ENCODE data around the gene RAB3D.

The RAB3D gene

GRCh38 chr19:11286312-11286974 is 53.0 kb downstream of the RAB3D start:
- Mint-ChIP-seq H3K27ac (no peak overlapping the region), H3K4me3 (no peak overlapping the region), H3K4me1 (ENCODE audit: low read depth) (no peaks in the 10 kb centered on the region), H3K9me3 (no peaks in the 10 kb centered on the region), H3K27me3 (ENCODE audit: low read depth) (peaks cover 54% of the 10 kb centered on the region), H3K36me3 (ENCODE audit: low read depth) (no peaks in the 10 kb centered on the region)
- no peak for DNase-seq (ENCODE audit: low spot score)

- Mint-ChIP-seq H3K4me3 (no peak overlapping the region), H3K4me1 (ENCODE audit: low read depth) (peaks cover 5% of the 10 kb centered on the region), H3K27ac (no peak overlapping the region), H3K36me3 (ENCODE audit: low read depth) (no peaks in the 10 kb centered on the region), H3K9me3 (no peaks in the 10 kb centered on the region), H3K27me3 (ENCODE audit: low read depth) (peaks cover 51% of the 10 kb centered on the region)
- DNase-seq (ENCODE audit: low spot score): no peak
These were observed 54.9 kb downstream of the RAB3D start for GRCh38 chr19:11284515-11284914.

GRCh38 chr19:11281356-11282049 is 58.0 kb downstream of the RAB3D start:
- Mint-ChIP-seq H3K4me3 (no peak overlapping the region), H3K9me3 (no peaks in the 10 kb centered on the region), H3K27me3 (ENCODE audit: low read depth) (peaks cover 56% of the 10 kb centered on the region), H3K4me1 (ENCODE audit: low read depth) (peaks cover 8% of the 10 kb centered on the region), H3K36me3 (ENCODE audit: low read depth) (no peaks in the 10 kb centered on the region), H3K27ac (no peak overlapping the region)
- no peak for DNase-seq (ENCODE audit: low spot score)

GRCh38 chr19:11279505-11280236 is 59.8 kb downstream of the RAB3D start:
- H3K9me3 Mint-ChIP-seq: no peaks in the 10 kb centered on the region
- peaks cover 64% of the 10 kb centered on the region for H3K27me3 Mint-ChIP-seq (ENCODE audit: low read depth)
- peak overlapping the region; percentile 48 for H3K27ac Mint-ChIP-seq
- DNase-seq (ENCODE audit: low spot score): peak; percentile 67
- H3K4me3 Mint-ChIP-seq: peak overlapping the region; percentile 31
- H3K36me3 Mint-ChIP-seq (ENCODE audit: low read depth): no peaks in the 10 kb centered on the region
- peaks cover 8% of the 10 kb centered on the region for H3K4me1 Mint-ChIP-seq (ENCODE audit: low read depth)

- Mint-ChIP-seq H3K27ac (no peak overlapping the region), H3K27me3 (ENCODE audit: low read depth) (peaks cover 67% of the 10 kb centered on the region), H3K9me3 (no peaks in the 10 kb centered on the region), H3K4me1 (ENCODE audit: low read depth) (peaks cover 8% of the 10 kb centered on the region), H3K4me3 (no peak overlapping the region), H3K36me3 (ENCODE audit: low read depth) (no peaks in the 10 kb centered on the region)
- DNase-seq (ENCODE audit: low spot score): no peak
These were observed 60.8 kb downstream of the RAB3D start for GRCh38 chr19:11278670-11279069.

GRCh38 chr19:11274533-11275086 is 64.8 kb downstream of the RAB3D start:
- Mint-ChIP-seq H3K27me3 (ENCODE audit: low read depth) (peaks cover 58% of the 10 kb centered on the region), H3K27ac (no peak overlapping the region), H3K36me3 (ENCODE audit: low read depth) (no peaks in the 10 kb centered on the region), H3K4me1 (ENCODE audit: low read depth) (peaks cover 4% of the 10 kb centered on the region), H3K4me3 (no peak overlapping the region), H3K9me3 (no peaks in the 10 kb centered on the region)
- no peak for DNase-seq (ENCODE audit: low spot score)

DNA sequence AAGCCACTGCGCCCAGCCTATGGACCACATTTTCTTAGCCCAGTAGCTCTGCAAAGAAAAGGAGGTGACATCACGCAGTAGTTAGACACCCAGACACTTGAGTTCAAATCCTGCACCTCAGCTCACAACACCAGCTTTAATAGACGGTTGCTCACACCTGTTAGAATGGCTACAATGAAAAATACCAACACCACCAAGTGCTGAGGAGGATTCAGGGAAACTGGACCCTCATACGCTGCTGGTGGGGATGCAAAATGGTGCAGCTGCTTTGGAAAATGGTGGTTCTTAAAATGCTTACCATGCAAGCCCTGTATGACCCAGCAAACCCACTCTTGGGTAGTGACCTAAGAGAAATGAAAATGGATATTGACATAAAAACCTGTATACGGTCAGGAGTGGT is 65.5 kb downstream of the RAB3D start:
- H3K27me3 Mint-ChIP-seq (ENCODE audit: low read depth): peaks cover 60% of the 10 kb centered on the region

DNA sequence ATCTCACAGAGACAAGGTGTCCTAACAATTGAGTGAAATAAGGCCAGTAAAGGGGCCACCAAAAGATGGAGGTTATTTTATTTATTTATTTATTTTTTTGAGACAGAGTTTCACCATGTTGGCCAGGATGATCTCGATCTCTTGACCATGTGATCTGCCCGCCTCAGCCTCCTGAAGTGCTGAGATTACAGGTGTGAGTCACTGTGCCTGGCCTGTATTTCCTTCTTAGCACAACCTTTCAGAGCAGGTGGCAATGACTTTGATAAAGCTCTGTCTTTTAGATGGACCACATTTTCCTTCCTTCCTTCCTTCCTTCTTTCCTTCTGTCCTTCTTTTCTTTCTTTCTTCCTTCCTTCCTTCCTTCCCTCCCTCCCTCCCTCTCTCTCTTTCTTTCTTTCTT is 66.2 kb downstream of the RAB3D start:
- no peak for DNase-seq (ENCODE audit: low spot score)
- Mint-ChIP-seq H3K36me3 (ENCODE audit: low read depth) (no peaks in the 10 kb centered on the region), H3K4me1 (ENCODE audit: low read depth) (no peaks in the 10 kb centered on the region), H3K27me3 (ENCODE audit: low read depth) (peaks cover 61% of the 10 kb centered on the region), H3K9me3 (no peaks in the 10 kb centered on the region), H3K4me3 (no peak overlapping the region), H3K27ac (no peak overlapping the region)

More for the DNA sequence above, 65.5 kb downstream of the RAB3D start:
- Mint-ChIP-seq H3K4me1 (ENCODE audit: low read depth) (no peaks in the 10 kb centered on the region), H3K9me3 (no peaks in the 10 kb centered on the region), H3K4me3 (no peak overlapping the region), H3K36me3 (ENCODE audit: low read depth) (no peaks in the 10 kb centered on the region), H3K27ac (no peak overlapping the region)
- no peak for DNase-seq (ENCODE audit: low spot score)

Measured in T-helper 2 cell treated with Interferon-gamma antibody and Interleukin-4, amounts not matched to agents 5 μg/mL and 100 μg/mL, for 36 hours (primary cell).